GM19193 (cell line): ENCODE data around the gene WEE1.

Experiments used
- POLR2A ChIP-seq: IDR thresholded peaks from 4 replicates; pipeline ENCODE4 v1.6.1; 2011; ENCODE audit not compliant: insufficient read depth, insufficient read length; ENCODE audit errors: extremely low read depth

WEE1 gene

DNA sequence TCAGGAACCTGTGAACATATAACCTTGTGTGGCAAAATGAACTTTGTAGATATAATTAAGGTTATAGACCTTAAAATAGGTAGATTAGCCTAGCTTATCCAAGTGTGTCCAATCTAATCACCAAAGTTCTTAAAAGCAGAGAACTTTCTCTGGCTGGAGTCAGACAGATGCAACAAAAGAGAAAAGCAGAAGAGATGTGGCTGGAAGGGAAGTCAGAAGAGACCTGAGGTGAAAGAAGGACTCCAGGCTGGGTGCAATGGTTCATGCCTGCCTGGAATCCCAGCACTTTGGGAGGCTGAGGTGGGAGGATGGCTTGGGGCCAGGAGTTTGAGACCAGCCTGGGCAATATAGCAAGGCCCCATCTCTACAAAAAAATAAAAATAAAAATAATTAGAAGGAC, 51.0 kb downstream of the WEE1 start:
- no peak for TF ChIP-seq POLR2A

- no peak for TF ChIP-seq POLR2A
Measured at GRCh38 chr11:9625162-9625561, 51.7 kb downstream of the WEE1 start.

- no peak for TF ChIP-seq POLR2A
Measured at GRCh38 chr11:9625728-9626127, 52.3 kb downstream of the WEE1 start.

- TF ChIP-seq POLR2A, result no peak
Measured at GRCh38 chr11:9626496-9627394, 53.3 kb downstream of the WEE1 start.

- no peak for TF ChIP-seq POLR2A
Measured at GRCh38 chr11:9629064-9629463, 55.6 kb downstream of the WEE1 start.

GRCh38 chr11:9633679-9634078, 60.2 kb downstream of the WEE1 start:
- no peak for TF ChIP-seq POLR2A

DNA sequence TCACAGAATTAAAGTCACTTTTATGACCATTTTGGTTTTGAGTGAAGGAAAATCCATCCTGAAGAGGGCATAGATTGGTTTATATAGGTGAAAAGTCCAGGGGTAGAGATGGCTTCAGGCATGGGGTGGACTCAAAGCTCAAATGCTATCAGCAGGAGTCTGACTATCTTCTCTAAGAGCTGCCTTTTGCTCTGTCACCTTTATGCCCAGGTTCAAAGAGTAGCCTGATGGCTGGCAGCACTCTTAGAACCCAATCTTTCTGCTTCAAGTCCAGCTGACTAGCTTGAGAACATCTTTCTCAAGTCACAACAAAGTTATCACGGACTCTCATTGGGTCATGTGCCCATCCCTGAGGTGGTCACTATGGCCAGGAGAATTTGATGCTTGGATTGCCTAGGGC, 63.2 kb downstream of the WEE1 start:
- TF ChIP-seq POLR2A, result no peak

- TF ChIP-seq POLR2A, result no peak
Measured at GRCh38 chr11:9639099-9639498, 65.6 kb downstream of the WEE1 start.
